Measurements from ENCODE around the gene API5. TPM values are rescaled to one million over a fixed set of nuclear protein-coding genes. Genes with fewer than 3 reads are reported as not detected.

The API5 gene
- total RNA-seq, 4 donors from 2014 or later = 59.0 to 87.2 (median 61.5) TPM

DNA sequence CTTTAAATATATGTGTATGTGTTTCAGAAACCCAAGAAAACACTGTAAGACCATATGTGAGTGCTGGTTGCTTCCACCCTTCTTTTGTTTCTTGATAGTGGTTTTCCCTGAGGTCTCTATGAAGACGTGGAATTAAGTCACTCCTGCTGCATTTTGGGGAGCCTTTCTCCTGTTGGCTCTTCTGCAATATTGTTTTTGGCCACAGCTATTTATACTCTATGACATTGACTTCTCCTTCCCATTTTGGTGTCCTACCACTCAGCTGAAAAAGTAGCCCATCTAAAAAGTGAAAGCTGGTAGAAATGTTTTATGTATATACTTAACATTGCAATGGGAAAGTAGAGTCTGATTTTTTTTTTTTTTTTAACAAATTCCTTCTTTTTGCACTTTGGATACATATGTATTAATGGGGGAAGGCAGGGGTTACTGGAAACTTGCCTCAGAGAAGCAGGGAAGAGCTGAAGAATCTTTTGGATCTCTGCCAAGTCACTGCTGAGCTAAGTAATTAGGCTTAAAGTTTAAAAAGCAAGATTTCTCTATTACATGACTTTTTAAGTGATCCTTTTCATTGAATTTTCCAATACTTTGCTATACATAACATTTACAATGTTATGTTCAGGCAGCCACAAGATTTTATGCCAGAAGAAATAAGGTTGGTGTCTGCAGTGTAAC lies 48.7 kb downstream of the API5 start:
- TF ChIP-seq, protein P1, sequence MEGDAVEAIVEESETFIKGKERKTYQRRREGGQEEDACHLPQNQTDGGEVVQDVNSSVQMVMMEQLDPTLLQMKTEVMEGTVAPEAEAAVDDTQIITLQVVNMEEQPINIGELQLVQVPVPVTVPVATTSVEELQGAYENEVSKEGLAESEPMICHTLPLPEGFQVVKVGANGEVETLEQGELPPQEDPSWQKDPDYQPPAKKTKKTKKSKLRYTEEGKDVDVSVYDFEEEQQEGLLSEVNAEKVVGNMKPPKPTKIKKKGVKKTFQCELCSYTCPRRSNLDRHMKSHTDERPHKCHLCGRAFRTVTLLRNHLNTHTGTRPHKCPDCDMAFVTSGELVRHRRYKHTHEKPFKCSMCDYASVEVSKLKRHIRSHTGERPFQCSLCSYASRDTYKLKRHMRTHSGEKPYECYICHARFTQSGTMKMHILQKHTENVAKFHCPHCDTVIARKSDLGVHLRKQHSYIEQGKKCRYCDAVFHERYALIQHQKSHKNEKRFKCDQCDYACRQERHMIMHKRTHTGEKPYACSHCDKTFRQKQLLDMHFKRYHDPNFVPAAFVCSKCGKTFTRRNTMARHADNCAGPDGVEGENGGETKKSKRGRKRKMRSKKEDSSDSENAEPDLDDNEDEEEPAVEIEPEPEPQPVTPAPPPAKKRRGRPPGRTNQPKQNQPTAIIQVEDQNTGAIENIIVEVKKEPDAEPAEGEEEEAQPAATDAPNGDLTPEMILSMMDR (IDR thresholded peaks at IDR 0.05; ENCODE audit: low read depth) = no peak

DNA sequence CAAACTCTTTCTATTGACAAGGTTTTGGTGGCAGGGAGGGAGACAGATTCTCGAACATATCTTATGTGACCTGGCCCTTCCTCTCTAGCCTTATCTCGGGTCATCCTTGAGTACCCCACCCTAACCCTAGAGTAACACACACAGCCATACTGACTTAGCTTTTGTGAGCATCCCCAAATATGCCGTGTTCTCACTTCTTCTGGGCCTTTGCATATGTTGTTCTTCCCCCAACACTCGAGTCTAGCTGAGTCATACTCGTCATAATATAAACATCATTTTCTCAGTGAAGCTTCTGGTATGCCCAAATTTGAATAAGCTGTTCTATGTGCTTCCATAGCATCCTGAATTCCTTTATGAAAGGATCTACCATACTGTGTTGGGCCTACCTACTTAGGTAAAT lies 54.9 kb downstream of the API5 start:
- TF ChIP-seq, protein P1 (IDR thresholded peaks at IDR 0.05; ENCODE audit: low read depth) = no peak

DNA sequence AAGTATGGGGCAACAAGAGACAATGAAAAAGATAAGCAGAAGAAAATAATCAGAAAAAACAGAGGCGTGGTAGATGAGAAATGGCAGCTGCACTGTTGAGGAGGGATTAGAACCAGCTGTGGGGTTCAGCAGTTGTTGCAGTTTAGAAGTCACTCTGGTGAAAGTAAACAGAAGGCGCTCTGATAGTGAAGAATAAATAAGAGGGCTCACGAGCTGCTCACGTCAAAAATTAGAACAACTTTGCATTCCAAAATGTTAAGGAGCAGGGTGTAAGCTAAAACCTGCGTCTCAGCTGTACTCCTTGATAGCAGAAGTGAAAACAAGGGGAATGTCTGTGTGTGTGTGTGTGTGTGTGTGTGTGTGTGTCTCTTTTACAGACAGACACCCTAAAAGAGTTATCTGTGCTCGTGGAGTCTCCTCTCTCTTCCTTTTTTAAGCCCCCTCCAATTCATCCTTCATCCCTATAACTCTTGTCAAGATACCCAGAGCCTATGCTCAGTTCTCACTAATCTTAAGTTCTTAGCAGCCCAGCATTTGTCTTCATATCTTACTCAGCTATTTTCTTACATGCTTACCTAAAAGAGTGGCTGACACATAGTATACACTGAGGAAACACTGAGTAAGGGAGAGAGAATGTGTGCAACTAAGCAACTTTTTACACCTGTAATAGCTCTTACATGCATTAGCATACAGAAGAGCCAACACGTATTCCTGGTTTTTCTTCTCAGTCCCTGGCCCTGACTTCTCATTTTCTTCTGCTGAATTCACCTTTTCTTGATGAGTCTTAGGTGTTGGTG lies 55.8 kb downstream of the API5 start:
- TF ChIP-seq, protein P1 (IDR thresholded peaks at IDR 0.05; ENCODE audit: low read depth) = no peak

DNA sequence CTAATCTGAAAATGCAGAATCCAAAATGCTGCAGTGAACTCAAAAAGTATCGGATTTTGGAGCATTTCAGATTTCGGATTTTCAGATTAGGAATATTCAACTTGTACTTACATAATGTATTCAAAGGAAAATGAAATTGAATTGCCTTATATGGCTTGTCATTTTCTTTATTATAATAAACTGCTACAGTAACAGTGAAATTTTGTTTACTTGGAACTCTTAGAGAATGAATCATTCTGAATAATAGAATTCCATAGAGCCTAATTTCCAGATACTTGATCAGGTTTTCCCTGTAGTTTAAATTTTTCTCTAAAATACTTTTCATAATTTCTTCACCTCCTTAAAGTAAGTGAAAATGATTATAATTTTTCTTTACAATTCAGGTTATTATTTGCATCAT lies 64.3 kb downstream of the API5 start:
- TF ChIP-seq, protein P1 (IDR thresholded peaks at IDR 0.05; ENCODE audit: low read depth) = no peak

DNA sequence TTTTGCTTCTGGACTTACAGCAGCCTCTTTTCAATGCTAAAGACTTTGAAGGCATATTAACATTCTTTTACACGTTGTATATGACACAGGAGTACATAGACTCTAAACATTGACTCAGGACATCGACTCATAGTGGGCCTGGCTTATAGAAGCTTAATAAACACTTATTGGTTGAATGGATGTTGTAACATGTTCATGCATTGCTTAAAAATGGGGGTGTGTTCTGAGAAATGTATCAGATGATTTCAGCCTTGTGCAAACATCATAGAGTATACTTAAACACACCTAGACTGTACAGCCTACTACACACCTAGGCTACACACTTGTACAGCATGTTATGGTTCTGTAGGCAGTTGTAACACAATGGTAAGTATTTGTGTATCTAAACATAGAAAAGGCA lies 64.8 kb downstream of the API5 start:
- TF ChIP-seq, protein P1 (IDR thresholded peaks at IDR 0.05; ENCODE audit: low read depth) = no peak

DNA sequence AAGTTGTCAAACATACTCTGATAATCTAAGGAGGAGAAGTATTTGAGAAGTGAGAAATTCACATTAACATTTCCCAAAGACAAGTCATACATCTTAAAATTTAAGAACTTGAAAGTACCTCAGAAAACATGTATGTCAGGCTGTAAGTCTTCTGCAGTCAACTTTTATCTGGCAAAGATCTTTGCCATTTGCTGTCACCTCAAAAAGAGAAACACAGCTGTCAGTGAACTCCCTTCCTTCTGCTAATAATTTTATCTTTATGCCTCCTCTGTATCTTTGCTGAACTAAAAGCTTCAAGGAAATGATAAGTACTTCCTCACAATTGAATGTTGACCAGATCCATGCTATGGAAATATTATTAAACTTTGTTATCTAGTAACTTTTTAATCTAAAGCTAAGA lies 65.6 kb downstream of the API5 start:
- TF ChIP-seq, protein P1 (IDR thresholded peaks at IDR 0.05; ENCODE audit: low read depth) = no peak

DNA sequence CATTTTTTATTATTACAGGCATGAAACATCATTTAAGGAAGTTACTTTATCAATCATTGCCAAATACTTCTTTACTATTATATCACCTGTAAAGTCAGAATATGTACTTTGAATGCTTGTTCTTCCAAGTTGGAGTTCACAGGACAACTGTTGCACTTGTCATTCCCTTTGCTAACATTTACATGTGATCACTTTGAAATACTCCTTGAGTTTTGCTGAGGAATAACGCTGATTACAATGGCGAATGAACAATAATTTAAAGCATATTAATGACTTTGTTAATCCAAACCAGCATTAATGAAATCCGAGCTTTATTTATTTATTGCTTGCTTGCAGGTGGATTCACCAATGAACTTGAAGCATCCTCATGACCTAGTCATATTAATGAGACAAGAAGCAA lies 67.1 kb downstream of the API5 start:
- TF ChIP-seq, protein P1 (IDR thresholded peaks at IDR 0.05; ENCODE audit: low read depth) = no peak

Data from subcutaneous adipose tissue (tissue), 4 donors.